Measurements from ENCODE around the gene DNAJC15.

DNA sequence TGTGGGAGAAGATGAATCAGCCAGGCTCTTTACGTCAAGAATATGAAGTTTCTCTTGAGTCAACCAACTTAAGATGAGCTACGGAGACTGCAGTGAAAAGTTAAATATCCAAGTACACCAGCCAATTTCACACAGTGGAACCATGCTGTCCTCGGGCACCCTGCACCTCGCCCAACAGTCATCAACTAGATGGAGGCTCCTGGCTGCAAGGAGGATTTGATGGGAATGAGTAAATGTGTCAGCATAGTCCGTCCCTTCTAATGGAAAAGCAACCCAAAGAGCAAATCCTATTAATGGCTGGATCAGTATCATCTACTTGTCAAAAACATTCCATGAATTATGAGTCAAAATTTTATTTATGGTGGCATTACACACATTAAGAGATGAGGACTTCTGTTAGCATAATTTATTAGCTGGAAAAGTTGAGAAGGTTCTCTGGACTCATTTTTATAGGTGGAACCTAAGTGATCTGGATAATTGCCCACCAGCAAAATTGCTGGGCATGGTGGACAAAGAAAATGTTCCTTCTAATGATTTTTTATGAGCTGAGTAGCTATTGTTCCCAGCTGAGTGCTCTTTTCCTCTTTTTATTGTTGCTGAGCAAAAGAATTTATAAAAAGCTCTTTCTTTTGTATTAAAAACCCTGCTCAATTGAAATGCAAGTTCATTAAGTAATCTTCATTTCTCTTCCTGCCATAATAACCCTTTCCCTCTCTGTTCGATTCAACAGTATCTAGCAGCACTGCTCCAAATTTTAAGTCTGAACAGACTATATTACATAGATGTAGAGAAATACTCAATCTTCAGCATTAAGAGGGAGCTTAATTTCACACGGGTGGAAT is 88.4 kb downstream of the DNAJC15 start:
- TF ChIP-seq, protein P1, sequence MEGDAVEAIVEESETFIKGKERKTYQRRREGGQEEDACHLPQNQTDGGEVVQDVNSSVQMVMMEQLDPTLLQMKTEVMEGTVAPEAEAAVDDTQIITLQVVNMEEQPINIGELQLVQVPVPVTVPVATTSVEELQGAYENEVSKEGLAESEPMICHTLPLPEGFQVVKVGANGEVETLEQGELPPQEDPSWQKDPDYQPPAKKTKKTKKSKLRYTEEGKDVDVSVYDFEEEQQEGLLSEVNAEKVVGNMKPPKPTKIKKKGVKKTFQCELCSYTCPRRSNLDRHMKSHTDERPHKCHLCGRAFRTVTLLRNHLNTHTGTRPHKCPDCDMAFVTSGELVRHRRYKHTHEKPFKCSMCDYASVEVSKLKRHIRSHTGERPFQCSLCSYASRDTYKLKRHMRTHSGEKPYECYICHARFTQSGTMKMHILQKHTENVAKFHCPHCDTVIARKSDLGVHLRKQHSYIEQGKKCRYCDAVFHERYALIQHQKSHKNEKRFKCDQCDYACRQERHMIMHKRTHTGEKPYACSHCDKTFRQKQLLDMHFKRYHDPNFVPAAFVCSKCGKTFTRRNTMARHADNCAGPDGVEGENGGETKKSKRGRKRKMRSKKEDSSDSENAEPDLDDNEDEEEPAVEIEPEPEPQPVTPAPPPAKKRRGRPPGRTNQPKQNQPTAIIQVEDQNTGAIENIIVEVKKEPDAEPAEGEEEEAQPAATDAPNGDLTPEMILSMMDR (IDR thresholded peaks at IDR 0.05; ENCODE audit: extremely low read depth in 1 of 2, insufficient read depth in 1 of 2, low read depth in 1 of 2, low read length in 2 of 2): no peak
- TF ChIP-seq EZH2 (IDR thresholded peaks at IDR 0.05; ENCODE audit: borderline replicate concordance, low read depth, low read length, severe bottlenecking) (no peak), POLR2AphosphoS5 (IDR thresholded peaks at IDR 0.05; ENCODE audit: insufficient read depth, low read depth, low read length) (no peak), JUN (IDR thresholded peaks at IDR 0.05; ENCODE audit: borderline replicate concordance, insufficient read depth, insufficient read length, low read depth) (no peak), GATA2 (IDR thresholded peaks at IDR 0.05; ENCODE audit: insufficient read depth, insufficient read length, low read depth, low read length) (no peak), POLR2A (IDR thresholded peaks at IDR 0.05; ENCODE audit: low read depth, low read length) (no peak), MYC (IDR thresholded peaks at IDR 0.05; ENCODE audit: low read depth, low read length) (no peak)
- TF ChIP-seq, protein P2, sequence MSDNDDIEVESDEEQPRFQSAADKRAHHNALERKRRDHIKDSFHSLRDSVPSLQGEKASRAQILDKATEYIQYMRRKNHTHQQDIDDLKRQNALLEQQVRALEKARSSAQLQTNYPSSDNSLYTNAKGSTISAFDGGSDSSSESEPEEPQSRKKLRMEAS (IDR thresholded peaks at IDR 0.05; ENCODE audit: insufficient read depth, insufficient read length): no peak
